Activated gamma-delta T cell (primary cell): ENCODE results near the gene QPCTL.
A peak's percentile ranks its signal among the peaks of the same experiment; 100 is the strongest.
"Not testable (repeated sequence)": the region's sequence is repeated elsewhere in the genome, so short reads cannot be mapped to it uniquely, and the experiment has no call there.

Source experiments
- DNase-seq: peaks from one replicate; lab custom pipeline; 2025; lab: John Stamatoyannopoulos, UW

QPCTL gene

DNA sequence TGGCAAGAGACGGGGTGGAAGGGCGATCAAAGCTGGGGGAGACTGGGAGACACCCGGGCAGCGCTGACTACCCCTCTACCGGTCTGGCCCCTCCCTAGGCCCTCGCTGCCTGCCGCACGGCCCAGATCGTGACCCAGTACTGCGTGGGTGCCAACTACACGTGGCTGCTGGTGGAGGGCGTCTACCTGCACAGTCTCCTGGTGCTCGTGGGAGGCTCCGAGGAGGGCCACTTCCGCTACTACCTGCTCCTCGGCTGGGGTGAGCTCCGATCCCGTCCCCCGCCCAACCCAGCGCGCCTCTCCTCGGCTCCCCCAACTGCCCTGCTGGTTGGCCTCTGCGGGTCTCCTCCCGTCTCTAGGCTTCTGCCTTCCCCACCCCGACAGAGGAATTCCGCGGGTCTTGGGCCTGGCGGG lies 15.6 kb upstream of the QPCTL start:
- DNase-seq: no peak

GRCh38 chr19:45677351-45678230 lies 14.9 kb upstream of the QPCTL start:
- DNase-seq: peak; percentile 51

DNA sequence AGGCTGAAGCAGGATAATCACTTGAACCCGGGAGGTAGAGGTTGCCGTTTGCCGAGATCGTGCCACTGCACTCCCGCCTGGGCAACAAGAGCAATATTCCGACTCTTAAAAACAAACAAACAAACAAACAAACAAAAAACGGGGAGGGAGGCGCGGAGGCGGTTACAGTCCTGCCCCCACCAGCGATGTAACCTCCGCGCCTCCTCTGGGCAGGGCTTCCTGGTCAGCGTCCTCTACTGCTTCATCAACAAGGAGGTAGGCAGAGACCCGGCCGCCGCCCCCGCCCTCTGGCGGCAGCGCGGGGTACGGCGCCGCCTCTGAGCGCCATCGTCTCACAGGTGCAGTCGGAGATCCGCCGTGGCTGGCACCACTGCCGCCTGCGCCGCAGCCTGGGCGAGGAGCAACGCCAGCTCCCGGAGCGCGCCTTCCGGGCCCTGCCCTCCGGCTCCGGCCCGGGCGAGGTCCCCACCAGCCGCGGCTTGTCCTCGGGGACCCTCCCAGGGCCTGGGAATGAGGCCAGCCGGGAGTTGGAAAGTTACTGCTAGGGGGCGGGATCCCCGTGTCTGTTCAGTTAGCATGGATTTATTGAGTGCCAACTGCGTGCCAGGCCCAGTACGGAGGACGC lies 11.0 kb upstream of the QPCTL start:
- peak; percentile 78 for DNase-seq

- DNase-seq: no peak
Measured at GRCh38 chr19:45682117-45682516, 10.3 kb upstream of the QPCTL start.

DNA sequence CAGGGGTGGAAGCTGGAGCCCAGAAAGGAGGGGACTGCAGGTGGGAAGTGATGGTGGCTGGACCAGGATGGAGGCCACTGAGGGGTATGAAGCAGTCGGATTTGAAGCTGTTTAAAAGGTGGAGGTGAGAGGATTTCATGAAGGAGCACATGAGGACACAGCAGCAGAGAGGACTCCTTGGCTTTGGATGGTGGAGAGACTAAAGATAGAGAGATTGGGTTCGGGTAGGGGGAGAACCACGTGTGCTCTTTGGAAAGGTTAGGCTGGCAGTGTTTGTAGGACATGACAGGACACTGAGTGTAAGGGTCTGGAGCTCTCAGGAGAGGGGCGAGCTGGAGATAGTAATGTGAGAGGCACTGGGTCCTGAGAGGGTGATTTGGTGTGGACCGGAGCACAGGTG lies 9.6 kb upstream of the QPCTL start:
- DNase-seq: no peak

- not testable (repeated sequence) for DNase-seq
Measured at GRCh38 chr19:45685045-45685444, 7.4 kb upstream of the QPCTL start.

DNA sequence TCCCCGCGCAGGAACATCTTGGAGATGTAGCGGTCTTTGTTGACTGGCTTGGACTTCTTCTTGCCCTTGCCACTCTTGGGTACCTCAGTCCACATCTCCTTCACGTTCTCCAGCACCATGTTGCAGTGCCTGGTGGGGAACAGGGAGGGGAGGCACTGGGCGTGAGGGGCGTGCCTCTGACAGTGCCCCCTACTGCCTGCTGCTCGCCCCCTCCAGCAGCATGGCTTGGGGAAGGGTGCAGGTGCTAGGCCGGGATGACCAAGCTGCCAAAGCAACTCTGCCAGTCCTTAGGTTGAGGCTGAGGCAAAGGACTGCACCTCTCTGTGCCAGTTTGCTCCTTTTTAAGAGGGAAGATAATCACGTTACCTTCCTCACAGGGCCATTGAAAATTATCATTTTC lies 4.9 kb upstream of the QPCTL start:
- DNase-seq: no peak

- DNase-seq: peak; percentile 73
Measured at GRCh38 chr19:45691516-45692186, 815 bp upstream of the QPCTL start, which contains the start of gene SNRPD2. TSS of gene SNRPD2 (minus strand) at chr19:45691953. CDS start at chr19:45691888, 65 bp downstream.

DNA sequence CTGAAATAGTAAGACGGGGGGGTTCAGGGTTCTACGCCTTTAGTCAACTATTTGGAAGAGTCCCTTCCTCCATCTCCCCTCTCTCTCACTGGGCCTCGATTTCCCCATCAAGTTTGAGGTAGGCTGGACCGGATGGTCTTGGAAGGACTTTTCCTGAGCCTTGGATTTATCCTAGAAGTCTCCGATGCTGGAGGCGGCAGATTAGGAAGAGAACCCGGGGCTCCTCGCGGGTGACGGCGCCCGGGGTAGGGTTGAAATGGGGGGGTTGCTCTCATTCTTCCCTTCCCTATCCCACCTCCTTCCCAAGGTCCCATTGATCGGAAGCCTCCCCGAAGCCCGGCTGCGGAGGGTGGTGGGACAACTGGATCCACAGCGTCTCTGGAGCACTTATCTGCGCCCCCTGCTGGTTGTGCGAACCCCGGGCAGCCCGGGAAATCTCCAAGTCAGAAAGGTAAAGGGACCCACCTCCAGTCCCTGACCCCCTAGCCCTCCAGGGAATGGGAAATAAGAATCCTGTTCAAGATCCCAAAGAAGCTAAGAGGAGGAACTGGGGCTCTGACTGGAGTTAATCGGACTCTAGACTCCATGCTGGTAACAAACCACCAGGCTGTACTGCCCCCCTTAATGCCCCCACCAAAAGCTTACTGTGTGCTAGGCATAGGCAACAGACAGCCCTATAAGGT lies 781 bp downstream of the QPCTL start:
- no peak for DNase-seq

- DNase-seq: no peak
Measured at GRCh38 chr19:45701676-45702075, 9.2 kb downstream of the QPCTL start.

- no peak for DNase-seq
Measured at GRCh38 chr19:45705115-45705514, 12.6 kb downstream of the QPCTL start.

GRCh38 chr19:45705710-45706415 lies 13.4 kb downstream of the QPCTL start:
- no peak for DNase-seq

- no peak for DNase-seq
Measured at GRCh38 chr19:45710356-45711130, 18.1 kb downstream of the QPCTL start.

DNA sequence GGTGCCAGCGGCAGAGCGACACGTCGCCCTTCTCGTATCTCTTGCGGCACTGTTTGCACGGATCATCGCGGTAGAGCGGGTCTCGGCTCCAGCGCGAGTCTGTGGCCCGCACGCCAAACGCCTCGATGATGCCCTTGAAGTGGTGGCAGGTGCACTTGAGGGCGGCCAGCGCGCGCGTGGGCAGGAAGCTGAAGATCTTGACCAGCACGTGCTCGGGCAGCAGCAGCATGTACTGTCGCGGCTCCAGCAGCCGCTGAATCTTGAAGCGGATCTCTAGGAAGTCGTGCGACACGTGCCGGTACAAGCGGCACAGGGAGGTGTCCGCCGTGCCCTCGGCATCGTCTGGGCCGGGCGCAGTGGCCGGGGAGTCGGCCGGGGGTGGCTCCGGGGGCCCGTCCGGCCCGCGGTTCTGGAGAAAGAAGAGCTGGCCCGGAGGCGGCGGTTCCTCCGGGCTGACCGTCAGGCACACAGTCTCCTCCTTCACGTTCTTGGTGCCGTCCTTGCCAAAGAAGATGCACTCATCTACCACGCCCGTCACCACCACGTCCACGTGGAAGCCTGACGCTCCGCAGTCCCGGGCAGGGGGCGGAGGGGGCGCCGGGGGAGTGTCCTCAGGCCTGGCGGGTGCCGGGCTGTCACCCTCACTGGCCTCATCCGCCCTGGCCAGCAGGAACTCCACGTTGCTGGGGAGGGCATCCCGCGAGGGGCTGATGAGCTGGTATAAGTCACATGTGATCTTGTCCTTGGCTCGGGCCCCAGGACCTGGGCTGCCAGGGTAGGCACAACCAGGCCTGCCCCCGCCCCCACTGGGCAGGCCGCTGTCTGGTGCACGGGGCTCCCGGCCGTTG lies 19.6 kb downstream of the QPCTL start:
- DNase-seq: no peak

GRCh38 chr19:45712699-45713067 lies 20.2 kb downstream of the QPCTL start:
- no peak for DNase-seq

GRCh38 chr19:45713141-45713540 lies 20.7 kb downstream of the QPCTL start:
- no peak for DNase-seq

- DNase-seq: no peak
Measured at GRCh38 chr19:45715139-45715538, 22.7 kb downstream of the QPCTL start.

DNA sequence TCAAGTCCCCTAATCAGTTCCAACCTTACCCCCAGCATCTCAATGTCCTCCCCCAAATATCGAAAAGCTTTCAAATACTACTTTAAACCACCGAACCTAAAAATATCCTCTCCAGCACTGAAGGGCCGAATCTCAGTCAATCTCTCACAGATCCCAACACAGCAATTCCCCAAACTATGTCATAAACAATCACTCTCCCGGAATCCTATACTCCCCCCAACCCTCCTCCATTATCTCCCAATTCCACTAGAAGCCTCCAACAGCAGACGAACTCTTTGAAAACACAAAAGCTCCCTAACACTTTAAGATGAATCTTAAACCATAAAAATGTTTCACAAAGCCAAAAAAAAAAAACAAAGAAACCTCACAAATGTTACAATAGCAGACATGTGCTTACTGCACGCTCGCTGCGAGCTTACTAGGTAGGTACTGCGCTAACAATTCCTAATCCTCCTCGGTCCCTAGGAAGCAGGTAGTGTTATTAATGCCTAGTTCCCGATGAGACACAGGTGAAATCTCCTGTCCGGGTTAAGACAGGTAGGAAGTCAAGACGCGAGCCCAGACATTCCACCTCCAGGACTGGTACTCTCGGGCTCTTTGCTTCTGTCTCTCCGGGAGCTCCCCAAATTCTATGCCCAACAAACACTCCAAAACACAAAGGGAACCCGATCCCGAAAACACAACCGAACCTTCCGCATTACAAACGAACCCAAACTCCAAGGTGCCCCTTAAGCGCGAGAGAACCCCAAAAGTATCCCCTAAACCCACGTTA lies 24.1 kb downstream of the QPCTL start:
- no peak for DNase-seq
